HL-60 (cell line): ENCODE results near the gene HSFX2.
"Not testable (repeated sequence)": the region's sequence is repeated elsewhere in the genome, so short reads cannot be mapped to it uniquely, and the experiment has no call there.

Experiments used
- DNase-seq, 2 experiments: peaks; one replicate each; pipeline ENCODE4 v3.0.0-alpha.2; 2010 to 2020; ENCODE audit warnings: low read depth in 1 of 2, low spot score in 1 of 2
- H3K27ac ChIP-seq: fragments of 250-450 bp; sonication (Bioruptor Pico); replicated peaks from 2 replicates; pipeline ENCODE4 v1.5.1; 2020; ENCODE audit warnings: mild to moderate bottlenecking, moderate library complexity
- H3K27me3 ChIP-seq: fragments of 250-450 bp; sonication (Bioruptor Pico); 2 replicates; pipeline ENCODE4 v1.5.1; 2021; ENCODE audit warnings: mild to moderate bottlenecking, moderate library complexity; ENCODE audit not compliant: insufficient read depth, poor library complexity, severe bottlenecking
- H3K4me3 ChIP-seq: replicated peaks from 2 replicates; pipeline ENCODE4 v1.5.1; 2011; ENCODE audit warnings: mild to moderate bottlenecking, control low read depth, low read length; ENCODE audit not compliant: insufficient read depth
- CTCF ChIP-seq: IDR thresholded peaks from one replicate; pipeline ENCODE4 v1.5.1; 2011; ENCODE audit warnings: low read length, control low read depth, inconsistent platforms; ENCODE audit not compliant: insufficient read depth
- POLR2AphosphoS5 ChIP-seq: IDR thresholded peaks from 2 replicates; pipeline ENCODE4 v1.6.1; 2012; ENCODE audit warnings: low read depth
- REST ChIP-seq: IDR thresholded peaks from 2 replicates; pipeline ENCODE4 v1.6.1; 2012; ENCODE audit warnings: low read depth; ENCODE audit not compliant: insufficient replicate concordance
- SPI1 ChIP-seq: IDR thresholded peaks from 2 replicates; pipeline ENCODE4 v1.6.1; 2012; ENCODE audit warnings: low read depth, mild to moderate bottlenecking, borderline replicate concordance

Gene HSFX2

GRCh38 chrX:149629730-149630387, 34.7 kb upstream of the HSFX2 start:
- Histone ChIP-seq H3K4me3 (no peak overlapping the region), H3K27me3 (no peaks in the 10 kb centered on the region), H3K27ac (no peak overlapping the region)
- DNase-seq, result no peak
- TF ChIP-seq POLR2AphosphoS5 (no peak), REST (no peak), SPI1 (no peak)

- TF ChIP-seq SPI1 (no peak), CTCF (no peak), REST (no peak)
- Histone ChIP-seq H3K27me3 (no peaks in the 10 kb centered on the region), H3K4me3 (no peak overlapping the region), H3K27ac (no peak overlapping the region)
- DNase-seq, result no peak
Observed at GRCh38 chrX:149628768-149629167, 33.7 kb upstream of the HSFX2 start.

- no peak overlapping the region for H3K4me3 ChIP-seq
- DNase-seq, result no peak
- no peak overlapping the region for H3K27ac ChIP-seq
Observed at GRCh38 chrX:149628280-149628679, 33.2 kb upstream of the HSFX2 start.

GRCh38 chrX:149626829-149627228, 31.7 kb upstream of the HSFX2 start:
- not testable (repeated sequence) for H3K27me3 ChIP-seq, DNase-seq, H3K4me3 ChIP-seq, H3K27ac ChIP-seq

More at GRCh38 chrX:149628280-149628679, 33.2 kb upstream of the HSFX2 start:
- TF ChIP-seq CTCF (no peak), REST (no peak)
- no peaks in the 10 kb centered on the region for H3K27me3 ChIP-seq

- H3K4me3 ChIP-seq, H3K27me3 ChIP-seq, H3K27ac ChIP-seq, DNase-seq: not testable (repeated sequence)
Observed at GRCh38 chrX:149619662-149620061, 24.5 kb upstream of the HSFX2 start.
